OCI-LY1 (cell line): Measurements from ENCODE around the gene LDLRAD4.

Experiments used
- H2AFZ ChIP-seq: fragments of 200-600 bp; sonication (generic), shearing (Covaris generic); 2 replicates; pipeline ENCODE4 v1.6.0; 2014; ENCODE audit warnings: antibody characterized with exemption, mild to moderate bottlenecking, low read length
- H3F3A ChIP-seq: fragments of 200-600 bp; sonication (generic), shearing (Covaris generic); 2 replicates; pipeline ENCODE4 v1.6.0; 2014; ENCODE audit warnings: mild to moderate bottlenecking, antibody characterized with exemption, low read length, moderate library complexity; ENCODE audit not compliant: insufficient read depth
- H3K27ac ChIP-seq: fragments of 200-600 bp; sonication (generic); 2 replicates; pipeline ENCODE4 v1.5.1; 2014; ENCODE audit warnings: low read length, mixed run types, mild to moderate bottlenecking, low read depth; ENCODE audit not compliant: poor library complexity, severe bottlenecking
- H3K27me3 ChIP-seq: fragments of 200-600 bp; sonication (generic); 2 replicates; pipeline ENCODE4 v1.6.0; 2014; ENCODE audit warnings: antibody characterized with exemption, mild to moderate bottlenecking, low read length, moderate library complexity; ENCODE audit not compliant: insufficient read depth
- H3K36me3 ChIP-seq: fragments of 200-600 bp; sonication (generic); 2 replicates; pipeline ENCODE4 v1.6.1; 2014; ENCODE audit warnings: mild to moderate bottlenecking, antibody characterized with exemption, low read length, moderate library complexity, mixed read lengths; ENCODE audit not compliant: insufficient read depth
- H3K4me1 ChIP-seq: fragments of 200-600 bp; sonication (generic); 2 replicates; pipeline ENCODE4 v1.5.1; 2014; ENCODE audit warnings: mild to moderate bottlenecking, low read length, moderate library complexity; ENCODE audit not compliant: insufficient read depth, severe bottlenecking
- H3K4me2 ChIP-seq: fragments of 200-600 bp; sonication (generic), shearing (Covaris generic); 2 replicates; pipeline ENCODE4 v1.6.1; 2014; ENCODE audit warnings: low read length
- H3K4me3 ChIP-seq: fragments of 200-600 bp; sonication (generic); 2 replicates; pipeline ENCODE4 v1.5.1; 2014; ENCODE audit warnings: low read length, low read depth, mild to moderate bottlenecking, mixed read lengths; ENCODE audit not compliant: poor library complexity, severe bottlenecking
- H3K79me2 ChIP-seq: fragments of 200-600 bp; shearing (Covaris generic); 2 replicates; pipeline ENCODE4 v1.6.1; 2016; ENCODE audit warnings: mixed run types, low read length, mixed read lengths; ENCODE audit not compliant: insufficient read depth
- H3K9ac ChIP-seq: fragments of 200-600 bp; sonication (generic), shearing (Covaris generic); 2 replicates; pipeline ENCODE4 v1.6.1; 2014; ENCODE audit warnings: mild to moderate bottlenecking, low read length, mixed read lengths
- H3K9me2 ChIP-seq: fragments of 200-600 bp; sonication (generic), shearing (Covaris generic); 2 replicates; pipeline ENCODE4 v1.6.1; 2014; ENCODE audit warnings: low read depth, mild to moderate bottlenecking, low read length, mixed read lengths
- H3K9me3 ChIP-seq: fragments of 200-600 bp; shearing (Covaris generic); 2 replicates; pipeline ENCODE4 v1.6.1; 2014; ENCODE audit warnings: low read length, mixed read lengths
- H4K20me1 ChIP-seq: fragments of 200-600 bp; sonication (generic), shearing (Covaris generic); 2 replicates; pipeline ENCODE4 v1.6.0; 2016; ENCODE audit warnings: mild to moderate bottlenecking, low read length; ENCODE audit not compliant: insufficient read depth
- CTCF ChIP-seq: fragments of 200-600 bp; sonication (generic), shearing (Covaris generic); IDR thresholded peaks from 2 replicates; pipeline ENCODE4 v1.5.1; 2017; ENCODE audit warnings: mild to moderate bottlenecking, antibody characterized with exemption, low read length, moderate library complexity, mixed read lengths
- EZH2 ChIP-seq: fragments of 200-600 bp; sonication (generic), shearing (Covaris generic); IDR thresholded peaks from 2 replicates; pipeline ENCODE4 v1.8.0; 2017; ENCODE audit warnings: borderline replicate concordance, mixed run types, mild to moderate bottlenecking, antibody characterized with exemption, low read length, moderate library complexity, mixed read lengths

LDLRAD4 gene

GRCh38 chr18:13436576-13436975 is 218.0 kb downstream of the LDLRAD4 start:
- H3K4me3 ChIP-seq = no peak overlapping the region
- peaks cover 7% of the 10 kb centered on the region for H3F3A ChIP-seq
- H3K4me2 ChIP-seq = no peak overlapping the region
- peak overlapping the region; percentile 95 for H3K27ac ChIP-seq
- H3K79me2 ChIP-seq = no peaks in the 10 kb centered on the region
- H4K20me1 ChIP-seq = no peaks in the 10 kb centered on the region
- peaks cover 6% of the 10 kb centered on the region; the same call in 1 of the 2 replicates for H3K36me3 ChIP-seq
- 0 out of 2 replicates have a peak, but pooled peaks cover 6% of the 10 kb centered on the region for H3K27me3 ChIP-seq
- H3K9me2 ChIP-seq = no peaks in the 10 kb centered on the region
- H3K9me3 ChIP-seq = no peaks in the 10 kb centered on the region
- no peak overlapping the region for H3K9ac ChIP-seq
- H3K4me1 ChIP-seq = peaks cover 60% of the 10 kb centered on the region
- no peak overlapping the region for H2AFZ ChIP-seq
- no peak for TF ChIP-seq CTCF
- no peak for TF ChIP-seq EZH2

- Histone ChIP-seq H3K4me3 (no peak overlapping the region), H3K4me2 (peak overlapping the region; percentile 61; the same call in 1 of the 2 replicates), H3K9ac (peak overlapping the region; percentile 51; the same call in 1 of the 2 replicates), H3K9me3 (no peaks in the 10 kb centered on the region), H3F3A (peaks cover 7% of the 10 kb centered on the region), H3K27ac (peak overlapping the region; percentile 95), H4K20me1 (no peaks in the 10 kb centered on the region), H3K27me3 (0 out of 2 replicates have a peak, but pooled peaks cover 4% of the 10 kb centered on the region), H2AFZ (no peak overlapping the region), H3K79me2 (no peaks in the 10 kb centered on the region), H3K36me3 (peaks cover 3% of the 10 kb centered on the region; the same call in 1 of the 2 replicates), H3K4me1 (peaks cover 60% of the 10 kb centered on the region), H3K9me2 (no peaks in the 10 kb centered on the region)
- TF ChIP-seq CTCF (no peak), EZH2 (no peak)
Measured at GRCh38 chr18:13437034-13437433, 218.5 kb downstream of the LDLRAD4 start.

GRCh38 chr18:13437796-13438506 is 219.4 kb downstream of the LDLRAD4 start:
- Histone ChIP-seq H3K4me1 (peaks cover 60% of the 10 kb centered on the region), H4K20me1 (no peaks in the 10 kb centered on the region), H3K27ac (peak overlapping the region; percentile 95), H3K9me3 (no peaks in the 10 kb centered on the region), H3K9me2 (no peaks in the 10 kb centered on the region), H3K79me2 (no peaks in the 10 kb centered on the region), H3F3A (peaks cover 7% of the 10 kb centered on the region), H3K9ac (peak overlapping the region; percentile 51), H3K4me2 (peak overlapping the region; percentile 61), H2AFZ (no peak overlapping the region), H3K4me3 (peak overlapping the region; percentile 36), H3K36me3 (no peaks in the 10 kb centered on the region; the same call in 1 of the 2 replicates), H3K27me3 (no peaks in the 10 kb centered on the region)
- no peak for TF ChIP-seq EZH2
- TF ChIP-seq CTCF = peak; percentile 20; the same call in 1 of the 2 replicates
